Coronary artery (tissue), 2 donors: ENCODE results near the gene KHDC3L.
A peak's percentile ranks its signal among the peaks of the same experiment; 100 is the strongest.

Source experiments
- DNase-seq: peaks from one replicate; pipeline ENCODE4 v3.0.0-alpha.2; 2017; ENCODE audit warnings: low spot score
- H3K27ac ChIP-seq, 2 donors: fragments of 200-600 bp; sonication (generic); one replicate each; pipeline ENCODE4 v1.5.1; 2016 to 2019
- H3K4me3 ChIP-seq: fragments of 200-600 bp; sonication (generic); 2 replicates; pipeline ENCODE4 v1.5.1; 2016; ENCODE audit warnings: mild to moderate bottlenecking, moderate library complexity
- TF ChIP-seq, protein P1 (sequence below): fragments of 200-600 bp; sonication (generic); IDR thresholded peaks from one replicate; pipeline ENCODE4 v1.5.1; 2019; ENCODE audit warnings: antibody characterized with exemption

Gene KHDC3L

DNA sequence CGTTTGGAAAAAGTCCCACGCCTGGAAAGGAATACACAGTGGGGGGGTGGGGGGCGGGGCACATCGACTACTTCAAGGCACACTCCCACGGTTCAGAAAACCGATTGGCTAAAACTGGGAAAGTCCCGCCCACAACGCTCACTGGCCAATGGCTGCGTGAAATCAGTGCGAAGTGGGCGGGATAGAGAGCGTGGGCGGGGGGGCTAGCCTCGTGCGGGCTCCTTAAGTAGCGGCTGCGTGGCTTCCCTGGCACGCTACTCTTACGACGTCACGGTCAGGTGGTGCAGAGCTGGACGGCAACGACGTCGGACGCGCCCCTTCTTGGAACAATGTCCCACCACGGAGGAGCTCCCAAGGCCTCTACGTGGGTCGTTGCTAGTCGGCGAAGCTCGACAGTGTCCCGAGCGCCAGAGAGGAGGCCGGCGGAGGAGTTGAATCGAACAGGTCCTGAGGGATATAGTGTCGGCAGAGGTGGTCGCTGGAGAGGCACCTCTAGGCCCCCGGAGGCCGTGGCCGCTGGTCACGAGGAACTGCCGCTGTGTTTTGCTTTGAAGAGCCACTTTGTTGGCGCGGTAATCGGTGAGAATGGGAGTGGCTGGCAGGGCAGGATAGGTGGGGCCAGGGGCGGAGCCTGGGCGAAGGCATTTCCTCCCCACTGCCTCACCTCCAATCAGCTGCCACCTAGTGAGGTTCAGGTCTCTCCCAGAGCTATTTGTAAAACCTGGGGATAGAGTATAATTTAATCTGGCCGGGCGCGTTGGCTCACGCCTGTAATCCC lies 32.3 kb downstream of the KHDC3L start, which contains the start of gene DDX43:
DDX43 (plus strand) TSS at position 252 of the 778 bp plus-strand sequence; CDS start at position 330, 78 bp downstream.
- TF ChIP-seq, protein P1, sequence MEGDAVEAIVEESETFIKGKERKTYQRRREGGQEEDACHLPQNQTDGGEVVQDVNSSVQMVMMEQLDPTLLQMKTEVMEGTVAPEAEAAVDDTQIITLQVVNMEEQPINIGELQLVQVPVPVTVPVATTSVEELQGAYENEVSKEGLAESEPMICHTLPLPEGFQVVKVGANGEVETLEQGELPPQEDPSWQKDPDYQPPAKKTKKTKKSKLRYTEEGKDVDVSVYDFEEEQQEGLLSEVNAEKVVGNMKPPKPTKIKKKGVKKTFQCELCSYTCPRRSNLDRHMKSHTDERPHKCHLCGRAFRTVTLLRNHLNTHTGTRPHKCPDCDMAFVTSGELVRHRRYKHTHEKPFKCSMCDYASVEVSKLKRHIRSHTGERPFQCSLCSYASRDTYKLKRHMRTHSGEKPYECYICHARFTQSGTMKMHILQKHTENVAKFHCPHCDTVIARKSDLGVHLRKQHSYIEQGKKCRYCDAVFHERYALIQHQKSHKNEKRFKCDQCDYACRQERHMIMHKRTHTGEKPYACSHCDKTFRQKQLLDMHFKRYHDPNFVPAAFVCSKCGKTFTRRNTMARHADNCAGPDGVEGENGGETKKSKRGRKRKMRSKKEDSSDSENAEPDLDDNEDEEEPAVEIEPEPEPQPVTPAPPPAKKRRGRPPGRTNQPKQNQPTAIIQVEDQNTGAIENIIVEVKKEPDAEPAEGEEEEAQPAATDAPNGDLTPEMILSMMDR = no peak
- DNase-seq = peak; percentile 80
- H3K4me3 ChIP-seq = peak within 1 kb of the TSS; percentile 56
- H3K27ac ChIP-seq = peak within 1 kb of the TSS in 1 of 2 donors; percentile 62

DNA sequence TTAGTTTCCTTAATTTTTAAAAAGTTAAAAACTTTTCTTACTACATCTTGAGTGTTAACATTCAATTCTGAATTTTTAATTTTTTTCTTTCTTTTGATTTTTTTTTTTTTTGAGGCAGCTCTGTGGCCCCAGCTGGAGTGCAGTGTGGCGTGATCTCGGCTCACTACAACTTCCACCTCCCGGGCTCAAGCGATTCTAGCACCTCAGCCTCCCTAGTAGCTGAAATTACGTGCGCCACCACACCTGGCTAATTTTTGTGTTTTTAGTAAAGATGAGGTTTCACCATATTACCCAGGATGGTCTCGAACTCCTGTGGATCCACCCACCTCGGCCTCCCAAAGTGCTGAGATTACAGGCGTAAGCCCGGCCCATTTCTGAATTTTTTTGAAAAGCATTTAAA lies 33.4 kb downstream of the KHDC3L start:
- TF ChIP-seq, protein P1 = no peak
- no peak overlapping the region for H3K4me3 ChIP-seq
- no peak for DNase-seq
- no peak overlapping the region for H3K27ac ChIP-seq

DNA sequence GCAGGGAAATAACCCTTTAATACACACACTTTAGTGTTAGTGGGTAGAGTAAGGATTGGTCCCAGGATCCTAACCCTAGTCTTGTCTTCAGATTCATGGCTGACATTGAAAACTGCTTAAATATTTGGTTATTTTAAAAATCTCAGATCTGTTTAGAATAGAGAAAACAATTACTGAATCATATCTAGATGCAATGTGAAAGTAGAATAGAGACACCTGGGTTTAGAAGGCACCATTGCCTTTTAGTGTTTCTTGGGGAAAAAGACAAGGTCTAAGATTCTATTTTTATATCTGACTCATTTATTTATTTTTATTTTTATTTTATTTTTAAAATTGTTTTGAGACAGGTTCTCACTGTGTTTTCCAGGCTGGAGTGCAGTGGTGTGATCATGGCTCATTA lies 38.2 kb downstream of the KHDC3L start:
- no peak for DNase-seq
- Histone ChIP-seq H3K27ac (no peak overlapping the region), H3K4me3 (no peak overlapping the region)
- TF ChIP-seq, protein P1 = no peak

DNA sequence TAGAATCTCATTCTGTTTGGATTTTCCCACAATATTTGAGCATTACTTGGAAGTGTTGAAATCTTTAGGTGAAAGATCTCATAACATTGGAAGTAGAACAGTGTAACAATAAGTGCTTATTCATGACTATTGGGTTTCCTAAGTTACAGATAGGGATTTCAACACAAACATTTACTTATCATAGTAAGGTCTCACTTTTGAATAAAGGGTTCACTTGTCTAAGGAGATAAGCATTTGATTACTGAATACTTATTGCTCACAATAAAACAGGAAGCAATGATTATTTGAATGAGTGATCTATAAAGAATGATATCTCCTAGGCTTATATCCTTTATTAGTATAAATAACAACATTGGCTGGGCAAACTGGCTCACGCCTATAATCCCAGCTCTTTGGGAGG lies 46.9 kb downstream of the KHDC3L start:
- TF ChIP-seq, protein P1 = no peak

DNA sequence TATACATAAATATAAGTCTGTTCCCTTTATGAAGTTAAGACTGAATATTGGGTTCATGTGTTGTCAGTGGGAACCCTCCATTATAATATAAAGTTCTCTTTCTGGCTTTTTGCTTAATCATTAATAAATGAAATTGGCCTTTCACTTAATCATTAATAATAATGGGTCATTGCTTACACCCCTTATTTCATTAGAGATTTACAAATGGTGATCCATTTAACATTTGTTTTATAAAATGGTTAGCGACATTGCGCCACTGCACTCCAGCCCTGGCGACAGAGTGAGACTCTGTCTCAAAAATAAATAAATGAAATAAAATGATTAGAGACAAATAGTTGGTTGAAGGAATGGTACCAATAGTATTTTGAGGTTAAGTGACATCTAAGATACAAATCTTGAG lies 50.6 kb downstream of the KHDC3L start:
- Histone ChIP-seq H3K4me3 (no peak overlapping the region), H3K27ac (no peak overlapping the region)
- TF ChIP-seq, protein P1 = no peak
- DNase-seq = no peak

More for the DNA sequence above, 46.9 kb downstream of the KHDC3L start:
- H3K27ac ChIP-seq = no peak overlapping the region
- H3K4me3 ChIP-seq = no peak overlapping the region
- no peak for DNase-seq
